Astrocyte (in vitro differentiated cells and primary cell): Measurements from ENCODE around the gene VSTM5.

Source experiments
- EZH2 ChIP-seq: IDR thresholded peaks from 2 replicates; pipeline ENCODE4 v1.6.1; 2012; ENCODE audit warnings: mild to moderate bottlenecking, low read length, inconsistent platforms; ENCODE audit not compliant: insufficient read depth
- TF ChIP-seq, protein P1 (sequence below): IDR thresholded peaks from 2 replicates; pipeline ENCODE4 v1.5.1; 2011; ENCODE audit warnings: low read depth, mild to moderate bottlenecking, inconsistent platforms, low read length, moderate library complexity; ENCODE audit not compliant: insufficient read depth

DNA sequence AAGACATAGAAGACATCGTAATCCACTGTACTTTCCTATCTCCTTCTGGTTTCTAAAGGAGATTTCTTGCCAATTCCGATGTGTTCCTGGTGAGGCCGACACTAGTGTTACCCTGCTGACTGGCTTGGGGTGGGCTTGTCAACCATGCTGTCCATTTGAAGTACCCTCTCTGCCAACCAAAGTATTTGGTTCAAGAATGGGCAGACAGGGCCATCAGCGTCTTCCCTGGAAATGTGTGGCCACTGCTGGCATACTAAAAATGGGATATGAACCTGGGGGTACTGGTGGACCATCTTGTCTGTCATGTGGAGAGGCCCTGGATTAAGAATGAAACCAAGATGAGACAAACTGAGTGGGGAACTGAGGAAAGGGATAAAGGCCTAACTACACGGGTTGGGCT lies 1.8 kb upstream of the VSTM5 start:
- TF ChIP-seq, protein P1, sequence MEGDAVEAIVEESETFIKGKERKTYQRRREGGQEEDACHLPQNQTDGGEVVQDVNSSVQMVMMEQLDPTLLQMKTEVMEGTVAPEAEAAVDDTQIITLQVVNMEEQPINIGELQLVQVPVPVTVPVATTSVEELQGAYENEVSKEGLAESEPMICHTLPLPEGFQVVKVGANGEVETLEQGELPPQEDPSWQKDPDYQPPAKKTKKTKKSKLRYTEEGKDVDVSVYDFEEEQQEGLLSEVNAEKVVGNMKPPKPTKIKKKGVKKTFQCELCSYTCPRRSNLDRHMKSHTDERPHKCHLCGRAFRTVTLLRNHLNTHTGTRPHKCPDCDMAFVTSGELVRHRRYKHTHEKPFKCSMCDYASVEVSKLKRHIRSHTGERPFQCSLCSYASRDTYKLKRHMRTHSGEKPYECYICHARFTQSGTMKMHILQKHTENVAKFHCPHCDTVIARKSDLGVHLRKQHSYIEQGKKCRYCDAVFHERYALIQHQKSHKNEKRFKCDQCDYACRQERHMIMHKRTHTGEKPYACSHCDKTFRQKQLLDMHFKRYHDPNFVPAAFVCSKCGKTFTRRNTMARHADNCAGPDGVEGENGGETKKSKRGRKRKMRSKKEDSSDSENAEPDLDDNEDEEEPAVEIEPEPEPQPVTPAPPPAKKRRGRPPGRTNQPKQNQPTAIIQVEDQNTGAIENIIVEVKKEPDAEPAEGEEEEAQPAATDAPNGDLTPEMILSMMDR: no peak
- no peak for TF ChIP-seq EZH2
